HG02943 (cell line): ENCODE data around the gene SF1.

Source experiments
- ATAC-seq: cut with Tn5 transposase; IDR thresholded peaks from one replicate; pipeline ENCODE4 v1.9.1; 2021; ENCODE audit warnings: mild to moderate bottlenecking, low read depth, moderate library complexity; ENCODE audit not compliant: unreplicated experiment

SF1 gene

GRCh38 chr11:64787526-64788320 lies 9.4 kb upstream of the SF1 start:
- no peak for ATAC-seq

- no peak for ATAC-seq
Observed at GRCh38 chr11:64786308-64786707, 8.0 kb upstream of the SF1 start.

GRCh38 chr11:64784813-64785581 lies 6.7 kb upstream of the SF1 start:
- no peak for ATAC-seq

- no peak for ATAC-seq
Observed at GRCh38 chr11:64778223-64778472, 194 bp downstream of the SF1 start.

- ATAC-seq = no peak
Observed at GRCh38 chr11:64777449-64778222, 706 bp downstream of the SF1 start.

- no peak for ATAC-seq
Observed at GRCh38 chr11:64776875-64777274, 1.5 kb downstream of the SF1 start.

- no peak for ATAC-seq
Observed at GRCh38 chr11:64776425-64776824, 1.9 kb downstream of the SF1 start.

- no peak for ATAC-seq
Observed at GRCh38 chr11:64774144-64774543, 4.2 kb downstream of the SF1 start.

GRCh38 chr11:64772303-64773018 lies 5.9 kb downstream of the SF1 start:
- no peak for ATAC-seq

- no peak for ATAC-seq
Observed at GRCh38 chr11:64771861-64772260, 6.5 kb downstream of the SF1 start.

GRCh38 chr11:64770120-64770519 lies 8.2 kb downstream of the SF1 start:
- no peak for ATAC-seq

GRCh38 chr11:64769283-64769682 lies 9.1 kb downstream of the SF1 start:
- ATAC-seq = no peak

GRCh38 chr11:64768300-64768694 lies 10.0 kb downstream of the SF1 start:
- no peak for ATAC-seq

GRCh38 chr11:64767344-64768299 lies 10.7 kb downstream of the SF1 start:
- no peak for ATAC-seq

GRCh38 chr11:64766881-64767280 lies 11.5 kb downstream of the SF1 start:
- no peak for ATAC-seq

- no peak for ATAC-seq
Observed at GRCh38 chr11:64765851-64766665, 12.3 kb downstream of the SF1 start.

- ATAC-seq = no peak
Observed at GRCh38 chr11:64765291-64765850, 13.0 kb downstream of the SF1 start.

- no peak for ATAC-seq
Observed at GRCh38 chr11:64764753-64765152, 13.6 kb downstream of the SF1 start.
